Middle frontal gyrus (tissue), 1 donor: ENCODE results near the gene DCAF4L1.
A peak's percentile ranks its signal among the peaks of the same experiment; 100 is the strongest.

Experiments used
- DNase-seq: peaks from one replicate; pipeline ENCODE4 v3.0.0-alpha.2; 2015; ENCODE audit warnings: low spot score; ENCODE audit errors: extremely low spot score

The DCAF4L1 gene

GRCh38 chr4:41990365-41991111 is 9.0 kb downstream of the DCAF4L1 start, which contains the start of gene SLC30A9:
TSS of gene SLC30A9 (plus strand) at chr4:41990530. CDS start at chr4:41990652, 122 bp downstream.
- DNase-seq = peak; percentile 96

- DNase-seq = no peak
Measured at GRCh38 chr4:41991916-41992767, 10.6 kb downstream of the DCAF4L1 start.

GRCh38 chr4:41992967-41993857 is 11.7 kb downstream of the DCAF4L1 start:
- no peak for DNase-seq

- no peak for DNase-seq
Measured at GRCh38 chr4:41994461-41994985, 13.0 kb downstream of the DCAF4L1 start.

- no peak for DNase-seq
Measured at GRCh38 chr4:41998019-41998418, 16.5 kb downstream of the DCAF4L1 start.

- no peak for DNase-seq
Measured at GRCh38 chr4:41999321-41999720, 17.8 kb downstream of the DCAF4L1 start.

GRCh38 chr4:42008011-42008786 is 26.6 kb downstream of the DCAF4L1 start:
- DNase-seq = no peak

- DNase-seq = no peak
Measured at GRCh38 chr4:42015438-42015837, 33.9 kb downstream of the DCAF4L1 start.

- DNase-seq = no peak
Measured at GRCh38 chr4:42018451-42018850, 36.9 kb downstream of the DCAF4L1 start.
